ENCODE results near the gene KY.

DNA sequence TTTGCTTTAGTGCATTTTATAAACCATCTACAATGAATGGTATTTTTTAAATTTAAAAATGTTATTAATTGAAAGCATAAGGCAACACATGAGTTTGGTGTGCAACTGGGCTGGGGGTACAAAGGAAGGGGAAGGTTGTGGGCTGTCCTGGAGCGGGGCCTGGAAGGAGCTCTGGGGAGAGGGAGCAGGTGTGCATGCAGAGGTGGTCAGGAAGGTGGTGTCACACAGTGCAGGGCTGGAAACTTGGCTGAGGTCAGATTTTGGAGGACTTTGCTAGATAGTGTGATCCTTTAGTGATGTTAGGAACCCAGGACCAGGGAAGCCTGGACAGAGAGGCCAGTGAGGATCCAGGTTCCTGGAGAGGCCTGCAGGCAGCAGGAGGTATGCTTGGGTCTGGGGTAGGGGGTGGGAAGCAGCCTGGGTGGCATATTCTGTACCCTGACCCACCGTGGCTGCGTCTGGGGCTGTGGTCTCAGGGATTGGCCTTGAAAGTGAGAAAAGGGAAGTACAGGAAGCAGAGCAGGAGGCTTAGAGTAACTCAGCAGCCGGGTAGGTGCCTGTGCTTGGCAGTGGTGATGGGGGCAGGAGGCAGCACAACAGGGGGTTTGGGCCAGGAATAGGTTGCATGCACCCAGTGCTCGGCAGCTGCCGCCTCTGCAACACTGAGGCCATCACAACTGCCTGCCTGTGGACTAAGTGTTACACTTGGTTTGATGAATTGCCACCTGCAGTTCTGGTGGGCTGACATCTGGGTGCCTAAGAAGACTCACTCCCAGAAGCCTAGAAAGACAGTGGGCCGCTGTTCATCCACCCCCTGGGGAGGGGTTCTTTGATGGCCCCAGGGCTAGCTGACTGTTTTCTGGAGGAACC lies 33.0 kb downstream of the KY start:
- TF ChIP-seq CTCF (conservative IDR thresholded peaks at IDR 0.05; ENCODE audit: low read depth, low read length), result no peak
- TF ChIP-seq EZH2 (IDR thresholded peaks at IDR 0.05; ENCODE audit: borderline replicate concordance, low read depth, low read length, poor library complexity, severe bottlenecking), result no peak
